HG02588 (cell line): ENCODE results near the gene NLN.
"Not testable (repeated sequence)": the region's sequence is repeated elsewhere in the genome, so short reads cannot be mapped to it uniquely, and the experiment has no call there.

Experiments used
- ATAC-seq: cut with Tn5 transposase; IDR thresholded peaks from one replicate; pipeline ENCODE4 v1.9.1; 2021; ENCODE audit warnings: mild to moderate bottlenecking, moderate library complexity; ENCODE audit not compliant: unreplicated experiment

NLN gene

DNA sequence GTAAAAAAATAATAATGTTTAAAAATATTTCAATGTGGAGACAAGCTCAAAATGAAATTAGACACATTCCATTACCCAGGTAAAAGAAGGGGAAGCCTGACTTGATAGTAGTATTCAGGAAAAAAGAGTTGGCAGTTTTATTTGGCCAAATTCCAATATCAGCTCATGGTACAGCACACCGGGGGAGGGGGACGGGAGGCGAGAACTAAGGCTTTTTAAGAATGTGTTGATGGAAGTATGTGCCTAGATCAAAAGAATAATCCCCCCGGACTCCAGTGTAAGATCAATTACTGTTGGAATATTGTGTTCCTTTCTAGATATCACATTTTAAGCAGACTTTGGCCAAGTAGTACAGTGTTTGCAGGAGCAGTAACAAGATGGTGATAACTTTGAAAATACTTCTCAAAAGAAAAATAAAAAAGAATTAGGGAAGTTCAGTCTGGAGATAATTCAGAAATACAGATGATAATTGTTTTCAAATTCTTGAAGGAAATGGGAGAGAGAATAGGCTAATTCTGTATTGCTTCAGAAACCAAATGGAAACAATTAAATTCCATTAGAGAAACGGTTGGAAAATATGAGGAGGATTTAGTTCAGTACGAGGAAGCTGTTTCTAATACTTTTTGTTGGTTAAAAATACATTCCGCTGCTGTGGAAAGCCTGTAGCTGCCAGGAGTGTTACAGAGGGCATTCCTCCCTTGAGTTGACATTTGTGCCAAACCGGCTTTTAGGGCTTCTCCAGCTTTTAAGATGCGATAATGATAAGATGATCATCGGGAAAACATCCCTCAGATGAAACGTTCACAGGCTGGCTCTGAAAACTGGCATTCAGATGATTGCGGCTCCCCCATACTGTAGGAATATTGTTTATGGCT, 106.3 kb downstream of the NLN start:
- no peak for ATAC-seq

DNA sequence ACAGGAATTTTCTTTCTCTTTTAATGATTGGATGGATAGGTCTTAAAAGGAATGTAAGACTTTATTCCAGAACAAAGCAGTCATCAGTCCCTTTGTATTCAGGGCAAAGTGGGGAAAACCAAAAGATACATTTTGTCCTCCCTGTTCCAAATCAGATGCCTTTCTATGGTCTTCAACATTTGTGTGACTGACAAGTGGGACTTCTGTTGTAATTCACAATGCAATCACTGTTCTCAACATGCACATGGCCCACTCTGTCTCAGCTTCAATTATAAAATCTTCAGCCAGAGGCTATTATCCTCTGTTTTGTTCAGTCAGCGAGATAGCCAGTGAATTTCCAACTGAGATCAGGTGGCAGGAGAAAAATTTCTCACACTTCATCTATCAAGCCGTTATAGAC, 108.9 kb downstream of the NLN start:
- ATAC-seq = no peak

DNA sequence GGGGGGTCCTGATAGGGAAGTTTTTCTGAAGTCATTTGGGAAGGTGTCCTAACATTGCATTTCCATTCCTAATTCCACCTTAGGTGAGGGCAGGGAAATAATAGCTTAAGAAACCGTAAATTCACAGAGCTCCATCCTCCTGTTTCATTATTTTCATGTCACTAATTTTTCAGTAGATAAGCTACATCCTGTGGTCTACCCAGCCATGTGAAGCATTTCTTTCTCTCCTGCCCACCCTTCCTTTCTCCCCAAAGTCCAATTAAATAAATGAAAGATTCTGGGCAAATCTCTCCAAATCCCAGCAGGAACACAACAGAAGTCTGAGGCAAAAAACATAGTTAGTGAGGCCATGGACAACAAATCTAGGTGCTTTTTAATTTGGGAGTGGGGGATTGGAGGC, 109.3 kb downstream of the NLN start:
- no peak for ATAC-seq

DNA sequence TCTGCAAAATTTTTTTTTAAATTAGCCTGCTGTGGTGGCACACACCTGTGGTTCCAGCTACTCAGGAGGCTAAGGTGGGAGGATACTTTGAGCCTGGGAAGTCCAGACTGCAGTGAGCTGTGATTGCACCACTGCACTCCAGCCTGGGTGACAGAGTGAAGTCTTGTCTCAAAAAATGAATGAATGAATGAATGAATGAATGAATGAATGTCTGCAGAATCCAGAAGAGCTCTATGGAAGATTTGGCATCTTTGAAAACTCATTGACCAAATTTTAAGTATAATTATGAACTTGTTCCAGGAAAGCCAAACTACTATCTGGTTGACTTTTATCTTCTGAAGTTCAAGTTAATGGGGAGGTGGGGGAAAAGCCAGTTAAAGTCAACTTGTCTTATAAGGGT, 110.1 kb downstream of the NLN start:
- no peak for ATAC-seq

DNA sequence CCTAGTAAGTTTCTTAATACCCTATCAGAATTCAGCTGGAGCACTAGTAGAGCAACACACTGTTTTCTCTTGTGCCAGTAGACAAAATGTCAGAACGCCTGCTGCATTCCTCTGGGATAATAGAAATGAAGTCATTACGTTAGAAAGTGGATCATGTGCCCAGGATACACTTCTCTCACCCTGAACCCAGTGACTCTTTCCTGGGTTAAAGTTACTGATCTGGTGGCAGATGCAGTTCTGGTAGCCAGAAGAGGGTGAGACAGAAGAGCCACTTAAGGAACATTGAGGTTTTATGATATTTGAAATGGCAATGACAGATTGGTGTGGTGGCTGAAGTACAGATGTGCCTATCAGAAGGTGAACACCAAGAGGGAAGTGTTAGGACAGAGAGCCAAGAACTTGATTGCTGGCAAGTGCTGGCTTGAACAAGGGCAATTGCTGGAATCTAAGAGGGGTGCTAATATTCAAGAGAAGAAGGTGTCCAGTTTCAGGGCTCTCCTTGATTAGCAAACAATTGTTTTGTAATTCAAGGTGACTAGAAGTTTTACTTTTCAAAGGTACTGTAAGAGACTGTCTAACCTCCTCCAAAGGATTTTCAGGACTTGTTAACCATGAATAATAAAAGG, 110.7 kb downstream of the NLN start:
- no peak for ATAC-seq

DNA sequence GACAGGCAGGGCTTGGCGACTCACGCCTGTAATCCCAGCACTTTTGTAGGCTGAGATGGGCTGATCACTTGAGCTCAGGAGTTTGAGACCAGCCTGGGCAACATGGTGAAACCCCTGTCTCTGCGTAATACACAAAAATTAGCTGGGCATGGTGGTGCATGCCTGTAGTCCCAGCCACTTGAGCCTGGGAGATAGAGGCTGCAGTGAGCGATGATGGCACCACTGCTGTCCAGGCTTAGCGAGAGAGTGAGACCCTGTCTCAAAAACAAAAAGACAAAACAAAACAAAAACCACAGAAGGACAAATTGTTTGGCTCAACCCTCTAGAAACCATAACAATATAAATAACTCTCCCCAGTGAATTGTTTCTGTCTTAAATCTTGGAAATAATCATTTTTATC, 111.8 kb downstream of the NLN start:
- ATAC-seq = no peak

DNA sequence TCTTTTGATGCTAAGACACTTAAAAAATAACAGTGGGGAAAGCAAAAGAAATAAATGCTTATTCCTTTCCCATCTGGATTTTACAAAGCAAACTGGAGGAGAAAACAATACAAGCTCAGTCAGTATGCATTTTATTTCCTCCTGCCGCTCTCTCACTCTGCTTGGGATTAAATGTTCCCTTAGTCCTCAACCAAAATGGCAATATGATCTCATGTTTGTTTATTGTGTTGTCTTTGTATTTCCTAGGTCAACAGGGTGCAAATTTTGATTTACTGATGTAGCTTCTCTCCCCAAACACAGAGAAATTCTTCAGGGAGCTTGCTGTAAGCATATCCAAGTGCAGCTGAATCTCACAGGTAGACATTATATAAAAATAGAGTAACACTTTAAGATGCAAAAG, 112.3 kb downstream of the NLN start:
- no peak for ATAC-seq

DNA sequence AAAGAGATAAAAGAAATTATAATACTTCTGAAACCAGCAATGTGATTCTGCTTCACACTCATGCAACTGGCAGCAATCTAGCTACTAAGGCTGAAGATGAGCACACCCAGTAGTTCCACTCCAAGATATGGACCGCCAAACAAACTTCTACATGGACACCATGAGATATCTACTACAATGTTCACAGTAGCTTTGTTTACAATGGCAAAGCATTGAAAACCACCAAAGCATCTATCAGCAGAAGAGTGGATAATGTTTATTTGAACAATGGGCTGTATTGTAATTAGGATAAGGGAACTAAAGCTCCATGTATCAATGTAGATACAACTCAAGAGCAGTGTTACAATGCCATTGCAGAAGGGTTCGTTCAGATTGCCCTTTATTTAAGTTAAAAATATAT, 113.2 kb downstream of the NLN start:
- ATAC-seq = no peak

DNA sequence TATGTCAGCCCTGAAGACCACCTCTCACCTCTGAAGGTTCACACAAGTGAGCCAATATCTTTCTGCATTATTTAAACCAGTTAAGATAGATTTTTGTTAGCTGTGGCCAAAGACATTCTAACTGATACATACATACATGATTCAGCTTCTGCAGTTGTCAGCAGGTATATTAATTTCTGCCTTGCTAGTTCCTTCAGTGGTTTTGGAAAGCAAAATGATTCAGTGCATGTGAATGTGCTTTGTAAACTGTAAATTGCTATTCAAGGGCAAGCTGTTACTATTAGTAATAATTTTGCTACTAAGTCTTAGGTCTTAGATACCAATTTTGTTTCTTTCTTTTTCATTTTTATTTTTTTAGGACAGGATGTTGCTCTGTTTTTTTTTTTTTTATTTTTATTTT, 115.1 kb downstream of the NLN start:
- ATAC-seq = no peak

DNA sequence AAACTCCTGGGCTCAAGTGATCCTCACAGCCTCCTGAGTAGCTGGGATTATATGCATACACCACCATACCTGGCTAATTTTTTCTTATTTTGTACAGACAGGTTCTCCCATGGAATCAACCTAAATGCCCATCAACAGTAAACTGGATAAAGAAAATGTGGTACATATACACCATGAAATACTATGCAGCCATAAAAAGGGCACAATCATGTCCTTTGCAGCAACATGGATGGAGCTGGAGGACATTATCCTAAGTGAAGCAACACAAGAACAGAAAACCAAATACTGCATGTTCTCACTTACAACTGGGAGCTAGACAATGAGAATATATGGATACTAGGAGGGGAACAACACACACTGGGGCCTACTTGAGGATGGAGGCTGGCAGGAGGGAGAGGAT, 117.2 kb downstream of the NLN start:
- not testable (repeated sequence) for ATAC-seq

DNA sequence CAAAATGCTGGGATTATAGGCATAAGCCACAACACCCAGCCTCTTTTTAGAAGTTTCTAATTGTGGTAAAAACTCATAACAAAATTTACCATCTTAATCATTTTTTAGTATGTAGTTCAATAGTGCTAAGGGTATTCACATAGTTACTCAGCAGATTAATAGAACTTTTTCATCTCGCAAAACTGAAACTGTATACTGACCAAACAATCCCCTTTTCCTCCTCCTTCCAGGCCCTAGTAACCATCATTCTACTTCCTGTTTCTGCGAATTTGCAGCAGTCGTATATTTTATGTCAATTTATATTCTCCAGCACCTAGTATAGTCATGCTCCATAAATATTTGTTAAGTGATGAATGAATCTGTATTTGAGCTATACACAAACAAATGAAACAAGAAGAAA, 118.1 kb downstream of the NLN start:
- ATAC-seq = no peak

DNA sequence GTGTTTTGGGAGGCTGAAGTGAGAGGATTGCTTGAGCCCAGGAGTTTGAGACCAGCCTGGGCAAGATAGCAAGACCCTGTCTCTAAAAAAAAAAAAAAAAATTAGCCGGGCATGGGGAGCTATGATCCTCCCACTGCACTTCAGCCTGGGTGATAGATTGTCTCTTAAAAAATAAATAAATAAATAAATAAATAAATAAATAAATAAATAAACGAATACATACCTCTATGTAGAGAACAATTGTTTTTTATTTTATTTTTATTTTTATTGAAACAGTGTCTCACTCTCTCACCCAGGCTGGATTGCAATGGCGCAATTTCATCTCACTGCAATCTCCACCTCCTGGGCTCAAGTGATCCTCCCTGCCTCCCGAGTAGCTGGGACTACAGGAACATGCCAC, 122.8 kb downstream of the NLN start:
- not testable (repeated sequence) for ATAC-seq

DNA sequence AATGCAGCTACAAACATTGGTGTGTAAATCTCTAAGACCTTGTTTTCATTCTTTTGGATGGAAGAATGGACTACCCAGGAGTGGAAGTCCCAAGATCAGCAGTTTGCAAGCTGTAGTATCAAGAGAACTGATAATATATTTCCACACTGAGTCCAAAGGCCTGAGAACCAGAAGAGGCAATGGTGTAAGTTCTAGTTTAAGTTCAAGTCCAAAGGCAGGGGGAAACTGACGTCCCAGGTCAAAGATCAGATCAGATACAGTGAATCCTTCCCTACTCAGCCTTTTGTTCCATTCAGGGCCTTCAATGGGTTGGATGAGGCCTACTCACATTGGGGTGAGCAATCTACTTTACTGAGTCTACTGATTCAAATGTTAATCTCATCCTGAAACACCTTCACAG, 124.1 kb downstream of the NLN start:
- ATAC-seq = no peak

DNA sequence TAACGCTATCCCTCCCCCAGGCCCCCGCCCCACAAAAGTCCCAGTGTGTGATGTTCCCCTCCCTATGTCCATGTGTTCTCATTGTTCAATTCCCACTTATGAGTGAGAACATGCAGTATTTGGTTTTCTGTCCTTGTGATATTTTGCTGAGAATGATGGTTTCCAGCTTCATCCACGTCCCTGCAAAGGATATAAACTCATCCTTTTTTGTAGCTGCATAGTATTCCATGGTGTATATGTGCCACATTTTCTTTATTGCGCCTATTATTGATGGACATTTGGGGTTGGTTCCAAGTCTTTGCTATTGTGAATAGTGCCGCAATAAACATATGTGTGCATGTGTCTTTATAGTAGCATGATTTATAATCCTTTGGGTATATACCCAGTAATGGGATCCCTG, 125.0 kb downstream of the NLN start:
- not testable (repeated sequence) for ATAC-seq

DNA sequence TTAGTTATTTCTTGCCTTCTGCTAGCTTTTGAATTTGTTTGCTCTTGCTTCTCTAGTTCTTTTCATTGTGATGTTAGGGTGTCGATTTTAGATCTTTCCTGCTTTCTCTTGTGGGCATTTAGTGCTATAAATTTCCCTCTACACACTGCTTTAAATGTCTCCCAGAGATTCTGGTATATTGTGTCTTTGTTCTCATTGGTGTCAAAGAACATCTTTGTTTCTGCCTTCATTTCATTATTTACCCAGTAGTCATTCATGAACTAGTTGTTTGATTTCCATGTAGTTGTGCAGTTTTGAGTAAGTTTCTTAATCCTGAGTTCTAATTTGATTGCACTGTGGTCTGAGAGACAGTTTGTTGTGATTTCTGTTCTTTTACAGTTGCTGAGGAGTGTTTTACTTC, 127.9 kb downstream of the NLN start:
- ATAC-seq = not testable (repeated sequence)

DNA sequence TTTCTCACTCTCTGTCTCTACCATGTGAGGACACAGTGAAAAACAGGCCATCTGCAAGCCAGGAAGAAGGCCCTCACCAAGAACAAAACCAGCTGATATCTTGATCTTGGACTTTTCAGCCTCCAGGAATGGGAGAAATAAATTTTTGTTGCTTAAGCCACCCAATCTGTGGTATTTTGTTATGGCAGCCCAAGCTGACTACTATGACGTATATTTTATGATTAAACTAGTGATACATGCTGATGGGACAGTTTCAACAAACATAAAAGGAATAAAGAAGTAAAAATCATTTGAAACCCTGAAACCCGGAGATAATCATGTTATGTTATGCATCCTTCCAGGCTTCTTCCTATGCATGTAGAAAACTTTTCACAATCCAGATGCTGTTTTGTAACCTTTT, 132.9 kb downstream of the NLN start:
- ATAC-seq = no peak

DNA sequence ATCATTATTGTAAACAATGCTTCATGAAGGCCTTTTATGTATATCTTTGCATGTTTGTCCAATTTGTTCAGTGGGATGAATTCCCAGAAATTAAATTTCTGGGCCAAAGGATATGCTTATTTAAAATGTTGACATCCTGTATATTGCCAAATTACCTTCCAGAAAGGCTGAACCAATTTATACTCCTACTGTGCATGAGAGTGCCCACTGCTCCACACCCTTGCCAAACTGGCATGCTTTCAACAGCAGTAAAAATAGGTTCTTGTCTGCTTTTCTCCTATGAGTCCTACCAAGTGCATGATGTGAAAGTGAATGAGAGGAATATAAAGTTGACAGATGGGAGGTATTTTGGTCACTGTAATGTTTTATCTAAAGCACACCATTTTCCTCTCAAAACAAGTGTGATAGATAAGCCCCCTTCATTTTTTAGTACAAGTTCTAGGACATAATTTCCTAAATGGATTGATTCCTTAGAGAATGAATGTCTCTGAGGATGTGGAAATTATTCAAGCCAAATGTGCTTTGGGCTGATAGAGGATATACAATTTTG, 133.8 kb downstream of the NLN start:
- ATAC-seq = no peak

DNA sequence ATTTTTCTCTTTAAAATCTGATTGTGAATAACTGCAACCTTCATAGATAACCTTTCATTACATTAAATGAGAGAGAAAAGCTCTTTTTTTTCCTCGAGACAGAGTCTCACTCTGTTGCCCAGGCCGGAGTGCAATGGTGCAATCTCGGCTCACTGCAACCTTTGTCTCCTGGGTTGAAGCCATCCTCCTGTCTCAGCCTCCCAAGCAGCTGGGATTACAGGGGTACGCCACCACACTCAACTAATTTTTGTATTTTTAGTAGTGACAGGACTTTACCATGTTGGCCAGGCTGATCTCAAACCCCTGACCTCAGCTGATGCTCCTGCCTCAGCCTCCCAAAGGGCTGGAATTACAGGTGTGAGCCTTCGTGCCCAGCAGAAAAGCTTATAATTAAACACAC, 134.5 kb downstream of the NLN start:
- ATAC-seq = no peak

DNA sequence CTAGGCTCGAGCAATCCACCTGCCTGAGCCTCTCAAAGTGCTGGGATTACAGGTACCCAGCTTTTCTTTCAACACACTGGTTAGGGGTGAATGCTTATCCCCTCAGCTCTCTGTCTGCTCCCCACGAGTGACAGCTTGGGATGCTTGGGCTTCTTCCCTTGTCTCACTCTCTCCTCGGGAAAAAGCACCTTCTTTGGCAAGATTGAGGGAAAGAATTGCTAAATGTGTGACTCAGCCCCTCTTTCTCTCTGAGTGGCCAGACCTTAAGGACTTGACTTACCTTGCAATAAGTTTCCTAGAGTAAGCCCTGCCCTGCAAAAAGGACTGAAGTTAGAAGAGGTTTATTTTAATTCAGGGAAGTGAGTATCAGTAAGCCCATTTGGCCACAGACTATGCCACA, 136.3 kb downstream of the NLN start:
- ATAC-seq = no peak

DNA sequence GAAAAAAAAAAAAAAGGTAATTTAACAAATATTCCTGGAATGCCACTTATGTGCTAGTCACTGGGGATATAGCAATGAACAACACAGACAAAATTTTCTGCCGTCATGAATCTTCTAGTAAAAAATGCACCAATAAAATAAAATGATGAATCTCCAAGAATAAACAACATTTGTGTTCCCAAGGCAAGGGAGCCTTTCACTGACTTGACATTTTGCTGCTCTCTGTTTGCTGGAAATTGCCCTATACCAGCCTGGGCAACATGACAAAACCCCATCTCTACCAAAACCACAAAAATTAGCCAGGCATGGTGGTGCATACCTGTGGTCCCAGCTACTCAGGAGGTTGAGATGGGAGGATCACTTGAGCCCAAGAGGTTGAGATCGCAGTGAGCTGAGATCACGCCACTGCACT, 139.8 kb downstream of the NLN start:
- ATAC-seq = no peak

DNA sequence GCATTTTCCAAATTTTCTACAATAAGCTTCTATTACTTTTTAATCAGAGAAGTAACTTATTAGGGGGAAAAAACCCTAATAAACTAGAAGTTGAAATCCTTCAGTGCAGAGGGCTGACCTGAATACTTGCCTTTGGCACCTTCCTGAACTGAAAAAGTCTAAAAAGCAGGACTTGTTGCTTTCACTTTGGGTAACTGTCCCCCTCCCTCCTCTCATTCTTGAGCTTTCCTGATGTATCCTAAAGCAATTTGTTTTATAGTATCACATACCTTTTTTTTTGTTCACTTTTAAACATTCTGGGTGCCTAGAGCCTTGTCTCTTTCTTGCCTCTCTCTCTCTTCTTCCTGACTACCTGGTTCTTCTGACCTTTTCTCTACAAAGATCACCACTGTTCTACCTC, 140.4 kb downstream of the NLN start:
- ATAC-seq = no peak

DNA sequence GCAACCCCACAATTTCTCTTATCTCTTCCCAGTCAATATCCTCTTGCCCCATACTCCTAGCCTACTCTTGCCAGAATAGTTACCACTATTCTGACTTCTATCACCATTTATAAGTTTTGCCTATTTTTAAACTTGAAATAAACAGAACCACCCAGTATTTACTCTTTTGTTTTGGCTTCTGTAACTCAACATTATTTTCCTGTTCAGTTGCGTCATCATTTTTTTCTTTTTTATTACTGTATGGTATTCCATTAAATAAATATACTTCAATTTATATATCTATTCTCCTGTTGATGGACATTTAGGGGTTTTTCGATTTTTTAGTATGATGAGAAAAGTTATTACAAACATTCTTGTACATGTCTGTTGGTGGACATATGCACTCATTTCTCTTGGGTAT, 141.7 kb downstream of the NLN start:
- no peak for ATAC-seq
